ENCODE measurements around the gene NDUFA7.

- TF ChIP-seq BHLHE40 (IDR thresholded peaks at IDR 0.05; ENCODE audit: low read depth, low read length) (no peak), PHF8 (IDR thresholded peaks at IDR 0.05; ENCODE audit: borderline replicate concordance, low read depth) (no peak), NFE2L2 (conservative IDR thresholded peaks at IDR 0.05; ENCODE audit: low read length) (no peak), POLR2A (IDR thresholded peaks at IDR 0.05; ENCODE audit: low read length) (no peak), FOSL2 (IDR thresholded peaks at IDR 0.05) (no peak), FOSL2 (CRISPR knock-in tag; IDR thresholded peaks at IDR 0.05) (no peak), SREBF2 (IDR thresholded peaks at IDR 0.05) (no peak), SMC3 (IDR thresholded peaks at IDR 0.05) (no peak), HMGXB4 (CRISPR knock-in tag; IDR thresholded peaks at IDR 0.05; ENCODE audit: borderline replicate concordance) (no peak), MAX (IDR thresholded peaks at IDR 0.05) (no peak)
Observed at GRCh38 chr19:8307400-8307964, 13.7 kb downstream of the NDUFA7 start.

All from A549 (cell line).